HepG2 (cell line): Measurements from ENCODE around the gene RARS2. TPM values are rescaled to one million over a fixed set of nuclear protein-coding genes. Genes with fewer than 3 reads are reported as not detected.

Source experiments
- FIP1L1 ChIP-seq: fragments of 200-400 bp; formaldehyde crosslinking; IDR thresholded peaks from 2 replicates; pipeline ENCODE4 v1.6.1; 2018; ENCODE audit warnings: low read depth, mild to moderate bottlenecking, low read length, moderate library complexity, borderline replicate concordance; ENCODE audit not compliant: insufficient read depth
- GABPB1 ChIP-seq: IDR thresholded peaks from 2 replicates; pipeline ENCODE4 v1.6.1; 2016; ENCODE audit warnings: mild to moderate bottlenecking, missing genetic modification reagents, moderate library complexity, missing compliant biosample characterization
- NFIC ChIP-seq: IDR thresholded peaks from 2 replicates; pipeline ENCODE4 v1.6.1; 2012; ENCODE audit warnings: mild to moderate bottlenecking, low read length, inconsistent platforms
- NR1H2 ChIP-seq: sonication (generic); formaldehyde crosslinking; IDR thresholded peaks from 2 replicates; pipeline ENCODE4 v1.8.1; 2022; ENCODE audit warnings: low read depth, missing genetic modification reagents, borderline replicate concordance
- PREB ChIP-seq: sonication (generic); formaldehyde crosslinking; IDR thresholded peaks from 2 replicates; pipeline ENCODE4 v1.4.0; 2020; ENCODE audit warnings: missing genetic modification reagents
- SMC3 ChIP-seq: IDR thresholded peaks from 2 replicates; pipeline ENCODE4 v1.6.1; 2011; ENCODE audit warnings: low read length, improper control_type of control experiment
- ZNF503 ChIP-seq: sonication (generic); formaldehyde crosslinking; IDR thresholded peaks from 2 replicates; pipeline ENCODE4 v1.4.0; 2020; ENCODE audit warnings: missing genetic modification reagents
- ZNF563 ChIP-seq: sonication (generic); formaldehyde crosslinking; IDR thresholded peaks from 2 replicates; pipeline ENCODE4 v1.8.0; 2022; ENCODE audit warnings: mild to moderate bottlenecking, moderate library complexity, missing genetic modification reagents
- ZNF567 ChIP-seq: sonication (generic); formaldehyde crosslinking; IDR thresholded peaks from 2 replicates; pipeline ENCODE4 v1.8.1; 2023; ENCODE audit warnings: mild to moderate bottlenecking, missing genetic modification reagents, borderline replicate concordance
- ZNF646 ChIP-seq: sonication (generic); formaldehyde crosslinking; IDR thresholded peaks from 2 replicates; pipeline ENCODE4 v1.9.0; 2021; ENCODE audit warnings: mild to moderate bottlenecking, missing genetic modification reagents
- ZSCAN9 ChIP-seq: IDR thresholded peaks from 2 replicates; pipeline ENCODE4 v1.6.1; 2016; ENCODE audit warnings: borderline replicate concordance
- polyA plus RNA-seq, 8 experiments: library from polyadenylated mRNA; depleted of rRNA in 3 of 8; stranded (reverse) in 7 of 8; unstranded in 1 of 8; fragments of >200 nt; fragmentation: Illumina TruSeq in 4 of 8; extraction: Trizol in 4 of 8; gene quantifications; 2 replicates each; pipeline versions ENCODE4 v1.2.1 to v1.2.3, GENCODE V29; 2011 to 2016; ENCODE audit warnings: low read depth in 4 of 8, missing spikeins in 1 of 8, mixed read lengths in 1 of 8; ENCODE audit not compliant: insufficient read depth in 1 of 8
- total RNA-seq, 5 experiments: library from RNA; depleted of rRNA; stranded (reverse); fragments of >200 nt; fragmentation: Illumina TruSeq; extraction: Trizol; gene quantifications; 2 replicates each; pipeline ENCODE4 v1.2.3, GENCODE V29; 2016; ENCODE audit warnings: low read depth in 1 of 5

RARS2 gene
- total and polyA plus RNA-seq, 2 of the 13 experiments (the other 11 are each of a cell fraction or from before 2014, with no cell fraction given) = 23.4 to 80.1 TPM

- TF ChIP-seq PREB (CRISPR knock-in tag) (no peak), ZNF503 (CRISPR knock-in tag) (no peak), ZNF563 (no peak), FIP1L1 (no peak), ZSCAN9 (CRISPR knock-in tag) (no peak), SMC3 (no peak), ZNF646 (CRISPR knock-in tag) (no peak), GABPB1 (CRISPR knock-in tag) (no peak), NFIC (peak; percentile 70), ZNF567 (CRISPR knock-in tag) (no peak), NR1H2 (CRISPR knock-in tag) (no peak)
- TF ChIP-seq, all 625 proteins: peak for 99
These were observed 6.0 kb downstream of the RARS2 start (continued) for GRCh38 chr6:87583822-87584221.
